GM21717 (cell line): Measurements from ENCODE around the gene FRMD6.
A peak's percentile ranks its signal among the peaks of the same experiment; 100 is the strongest.
"Not testable (repeated sequence)": the region's sequence is repeated elsewhere in the genome, so short reads cannot be mapped to it uniquely, and the experiment has no call there.

Source experiments
- ATAC-seq: cut with Tn5 transposase; IDR thresholded peaks from one replicate; pipeline ENCODE4 v1.9.1; 2021; ENCODE audit warnings: mild to moderate bottlenecking, moderate library complexity; ENCODE audit not compliant: unreplicated experiment

FRMD6 gene

DNA sequence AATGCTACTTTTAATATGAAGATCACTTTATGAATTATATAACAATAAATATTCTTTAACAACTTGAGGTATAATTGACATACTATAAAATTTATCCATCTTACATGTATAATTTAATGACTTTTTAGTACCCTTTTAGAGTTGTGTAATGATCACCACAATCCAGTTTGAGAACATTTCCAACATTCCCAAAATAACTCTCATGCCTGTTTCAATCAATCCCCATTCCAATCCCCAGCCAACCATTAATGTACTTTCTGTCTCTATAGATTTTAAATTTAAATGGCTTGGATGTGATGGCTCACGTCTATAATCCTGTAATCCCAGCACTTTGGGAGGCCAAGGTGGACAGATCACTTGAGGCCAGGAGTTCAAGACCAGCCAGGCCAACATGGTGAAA, 23.5 kb upstream of the FRMD6 start:
- no peak for ATAC-seq

DNA sequence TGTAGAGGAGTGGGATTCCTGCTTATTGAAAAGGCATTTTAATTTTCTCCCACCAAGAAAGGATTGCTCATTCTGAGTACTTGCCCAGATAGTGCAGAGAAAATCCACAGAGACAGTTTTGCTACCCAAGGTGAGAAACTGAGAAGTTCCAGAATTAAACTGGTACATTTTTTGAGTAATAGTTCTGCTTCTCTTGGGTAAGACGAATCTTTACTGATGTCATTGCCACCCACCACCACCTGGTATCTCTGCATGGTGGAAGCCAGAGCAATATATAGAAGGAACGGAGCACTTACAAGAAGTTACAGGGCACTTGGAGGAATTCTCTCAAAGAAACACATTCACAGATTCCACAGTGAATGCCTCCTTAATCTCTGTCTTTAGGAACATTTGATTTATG, 20.7 kb upstream of the FRMD6 start:
- no peak for ATAC-seq

DNA sequence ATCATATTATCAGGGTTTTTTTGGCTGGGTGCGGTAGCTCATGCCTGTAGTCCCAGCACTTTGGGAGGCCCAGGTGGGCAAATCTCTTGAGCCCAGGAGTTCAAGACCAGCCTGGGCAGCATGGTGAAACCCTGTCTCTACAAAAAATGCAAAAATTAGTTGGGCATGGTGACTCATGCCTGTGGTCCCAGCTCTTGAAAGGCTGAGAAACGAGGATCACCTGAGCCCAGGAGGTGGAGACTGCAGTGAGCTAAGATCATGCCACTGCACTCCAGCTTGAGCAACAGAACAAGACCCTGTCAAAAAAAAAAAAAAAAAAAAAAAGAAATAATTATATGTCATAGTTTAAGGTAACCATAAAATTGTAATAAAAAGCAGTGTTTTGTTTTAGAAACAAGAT, 18.4 kb upstream of the FRMD6 start:
- not testable (repeated sequence) for ATAC-seq

DNA sequence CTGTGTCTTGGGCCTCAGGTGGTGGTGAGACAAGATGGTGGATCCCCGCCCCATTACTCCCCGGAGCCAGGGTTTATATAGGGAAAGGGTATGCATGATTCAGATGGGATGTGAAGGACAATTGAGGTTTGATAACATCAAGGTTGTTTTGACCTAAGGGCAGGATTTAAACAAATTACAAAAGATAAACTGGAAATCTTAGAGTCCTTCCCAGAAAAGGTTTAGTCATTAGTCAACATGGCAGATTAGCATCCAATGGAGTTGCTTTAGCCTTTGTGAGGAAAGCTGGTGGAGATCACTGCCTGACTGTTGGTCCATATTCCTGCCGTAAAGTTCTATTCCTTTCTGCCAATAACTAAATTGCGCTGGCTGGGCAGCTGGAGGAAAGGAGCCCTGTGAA, 15.6 kb upstream of the FRMD6 start:
- ATAC-seq: no peak

DNA sequence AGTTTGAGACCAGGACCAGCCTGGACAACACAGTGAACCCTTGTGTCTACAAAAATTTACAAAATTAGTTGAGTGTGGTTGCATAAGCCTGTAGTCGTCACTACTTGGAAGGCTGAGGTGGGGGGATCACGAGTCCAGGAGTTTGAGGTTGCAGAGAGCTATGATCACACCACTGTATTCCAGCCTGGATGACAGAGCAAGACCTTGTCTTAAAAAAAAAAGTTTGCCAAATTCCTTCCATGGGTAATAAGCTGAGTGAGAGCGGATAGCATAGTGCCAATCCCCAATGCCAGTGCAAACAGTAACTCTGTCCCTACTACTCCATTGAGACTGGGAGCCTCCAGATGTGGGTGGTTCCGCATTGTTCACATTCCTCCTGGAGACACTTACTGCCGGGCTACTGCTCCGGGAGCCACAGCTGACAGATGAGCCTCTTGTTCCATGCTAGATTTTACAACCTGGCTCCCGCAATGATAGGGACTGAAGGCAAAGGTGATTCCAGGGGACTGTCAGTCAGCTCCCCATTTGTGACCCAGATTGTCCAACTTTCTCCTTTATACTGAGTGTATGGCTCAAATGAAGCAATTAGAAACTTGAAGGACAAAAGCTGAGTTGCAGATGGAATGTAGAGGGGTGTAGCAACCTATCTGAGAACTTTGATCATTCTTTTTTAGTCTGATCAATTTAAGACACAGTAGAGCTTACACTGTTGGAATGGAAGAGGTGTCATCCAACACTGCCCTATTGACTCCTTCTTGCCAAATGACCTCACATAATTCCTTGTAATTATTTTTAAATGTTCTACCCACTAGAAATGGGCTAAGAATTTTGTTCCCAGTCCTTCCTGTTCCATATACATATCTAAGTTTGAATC, 13.4 kb upstream of the FRMD6 start:
- no peak for ATAC-seq

DNA sequence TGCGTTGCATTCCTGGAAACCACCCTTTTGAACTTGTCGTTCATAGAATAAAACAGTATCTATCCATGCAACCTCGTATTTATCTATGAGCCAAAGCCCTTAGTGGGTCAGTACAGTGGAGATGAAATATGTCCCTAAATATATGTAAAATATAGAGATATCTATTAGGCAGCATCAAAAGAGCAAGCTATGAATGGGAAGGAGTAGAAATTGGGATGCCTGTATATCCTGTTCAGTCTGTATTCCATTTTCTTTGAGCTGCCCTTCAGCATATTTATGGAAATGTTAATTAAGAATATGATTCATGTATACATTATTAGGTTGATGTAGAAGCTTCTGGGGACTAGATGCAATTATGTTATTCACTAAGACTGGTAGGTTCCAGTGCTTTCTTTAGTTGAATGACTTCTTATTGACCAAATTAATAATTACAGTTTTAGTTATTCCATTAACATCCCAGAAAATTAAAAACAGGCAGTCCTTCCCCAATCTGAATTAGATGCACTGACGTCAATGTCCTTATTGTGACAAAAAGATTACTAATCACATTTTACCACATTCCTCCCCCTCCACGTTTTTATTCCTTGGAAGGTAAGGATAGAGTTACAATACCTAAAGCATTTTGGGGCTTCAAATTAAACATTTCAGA, 11.9 kb upstream of the FRMD6 start:
- ATAC-seq: no peak

DNA sequence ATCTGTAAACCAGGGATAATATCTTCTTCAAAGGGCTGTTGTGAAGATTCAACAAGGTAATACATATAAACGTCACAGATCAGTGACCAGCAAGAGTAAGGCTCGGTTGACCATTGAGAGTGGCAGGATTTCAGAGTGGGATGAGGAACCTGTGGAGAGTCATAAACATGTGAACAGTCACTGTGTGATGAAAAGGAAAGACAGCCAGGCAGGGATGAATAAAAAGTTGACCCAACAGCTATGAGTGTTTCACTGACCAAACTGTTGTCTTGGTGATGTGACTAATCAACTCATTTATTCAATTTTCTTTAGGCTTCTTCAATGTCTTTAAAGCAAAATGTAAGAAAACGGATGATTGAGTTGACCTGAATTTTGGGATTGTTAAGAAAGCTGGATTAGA, 8.6 kb upstream of the FRMD6 start:
- ATAC-seq: no peak

DNA sequence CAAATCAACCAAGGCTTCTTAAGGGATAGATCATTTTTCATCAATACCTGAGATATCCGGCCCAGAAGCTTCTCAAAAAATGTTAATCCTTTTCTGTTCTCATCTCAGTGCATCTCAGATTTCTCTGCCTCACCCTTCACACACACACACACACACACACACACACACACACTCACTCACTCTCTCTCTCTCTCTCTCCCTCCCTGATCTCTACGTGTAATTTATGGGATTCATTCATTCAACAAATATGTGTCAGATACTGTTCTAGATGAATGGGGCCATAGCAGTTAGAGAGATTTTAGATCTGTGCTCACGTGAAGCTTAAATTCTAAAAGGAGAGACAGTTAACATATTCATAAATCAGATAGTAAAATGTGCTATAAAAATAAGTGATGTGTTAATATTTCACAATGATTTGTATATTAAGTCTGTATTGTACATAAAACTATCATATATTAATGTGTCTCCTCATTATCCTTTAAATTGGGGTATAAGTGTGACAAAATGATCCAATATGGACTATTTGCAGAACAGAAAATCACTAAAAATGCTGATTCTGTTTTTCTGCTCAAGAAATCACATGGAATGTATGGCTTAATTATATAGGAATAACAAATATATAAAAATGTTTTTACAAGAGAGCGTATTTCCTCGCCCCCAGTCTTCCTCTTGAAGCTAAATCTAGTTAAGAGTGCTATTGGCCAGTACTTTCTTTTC, 7.3 kb upstream of the FRMD6 start:
- ATAC-seq: no peak

DNA sequence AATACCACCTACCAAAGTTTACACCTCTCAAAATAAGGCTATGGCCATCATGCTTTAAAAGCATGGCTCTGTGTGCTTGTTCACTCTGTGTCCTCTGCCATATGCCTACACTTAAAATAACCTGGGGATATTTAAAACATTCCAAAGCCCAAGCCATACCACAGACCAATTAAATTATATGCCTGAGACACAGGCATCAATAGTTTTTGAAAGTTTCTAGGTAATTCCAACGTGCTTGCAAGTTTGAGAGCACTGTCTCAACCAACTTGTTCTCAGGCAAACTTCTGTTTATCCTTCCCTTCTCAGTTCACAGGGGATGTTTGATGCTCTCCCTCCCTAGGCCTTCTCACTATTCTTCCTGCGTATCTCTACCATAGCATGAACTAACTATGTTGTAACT, 3.4 kb upstream of the FRMD6 start:
- ATAC-seq: no peak

DNA sequence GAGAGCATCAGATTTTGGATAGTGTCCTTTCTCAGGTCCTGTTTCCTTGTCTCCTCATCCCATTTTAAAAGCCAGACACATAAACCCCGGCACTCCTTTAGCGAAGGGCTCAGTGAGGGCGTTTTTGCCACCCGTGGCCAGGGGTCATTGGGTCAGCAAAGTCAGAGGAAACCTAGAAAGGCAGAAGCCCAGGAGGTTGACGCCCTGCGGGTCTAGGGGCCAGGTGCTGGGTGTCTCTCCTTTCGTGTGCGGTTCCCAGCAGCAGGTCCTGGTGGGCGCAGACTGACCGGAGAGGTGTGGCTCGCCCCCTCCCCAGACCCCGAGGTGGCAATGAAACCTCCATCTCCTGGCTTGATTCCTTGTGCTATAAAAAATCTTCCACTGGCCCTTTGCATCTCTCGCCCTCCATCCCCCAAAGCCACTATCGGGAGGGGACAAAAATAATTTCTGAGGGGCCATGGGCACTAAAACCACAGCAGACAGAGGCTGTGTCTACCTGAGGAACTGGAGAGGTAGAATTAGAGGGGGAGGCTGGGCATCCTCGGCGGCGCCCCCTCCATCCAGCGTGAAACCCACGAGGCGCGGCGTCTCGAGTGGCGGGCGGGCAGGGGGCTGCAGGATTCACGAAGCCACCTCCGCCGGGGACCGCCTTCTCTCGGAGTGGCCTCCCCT, 858 bp upstream of the FRMD6 start:
- ATAC-seq: no peak

DNA sequence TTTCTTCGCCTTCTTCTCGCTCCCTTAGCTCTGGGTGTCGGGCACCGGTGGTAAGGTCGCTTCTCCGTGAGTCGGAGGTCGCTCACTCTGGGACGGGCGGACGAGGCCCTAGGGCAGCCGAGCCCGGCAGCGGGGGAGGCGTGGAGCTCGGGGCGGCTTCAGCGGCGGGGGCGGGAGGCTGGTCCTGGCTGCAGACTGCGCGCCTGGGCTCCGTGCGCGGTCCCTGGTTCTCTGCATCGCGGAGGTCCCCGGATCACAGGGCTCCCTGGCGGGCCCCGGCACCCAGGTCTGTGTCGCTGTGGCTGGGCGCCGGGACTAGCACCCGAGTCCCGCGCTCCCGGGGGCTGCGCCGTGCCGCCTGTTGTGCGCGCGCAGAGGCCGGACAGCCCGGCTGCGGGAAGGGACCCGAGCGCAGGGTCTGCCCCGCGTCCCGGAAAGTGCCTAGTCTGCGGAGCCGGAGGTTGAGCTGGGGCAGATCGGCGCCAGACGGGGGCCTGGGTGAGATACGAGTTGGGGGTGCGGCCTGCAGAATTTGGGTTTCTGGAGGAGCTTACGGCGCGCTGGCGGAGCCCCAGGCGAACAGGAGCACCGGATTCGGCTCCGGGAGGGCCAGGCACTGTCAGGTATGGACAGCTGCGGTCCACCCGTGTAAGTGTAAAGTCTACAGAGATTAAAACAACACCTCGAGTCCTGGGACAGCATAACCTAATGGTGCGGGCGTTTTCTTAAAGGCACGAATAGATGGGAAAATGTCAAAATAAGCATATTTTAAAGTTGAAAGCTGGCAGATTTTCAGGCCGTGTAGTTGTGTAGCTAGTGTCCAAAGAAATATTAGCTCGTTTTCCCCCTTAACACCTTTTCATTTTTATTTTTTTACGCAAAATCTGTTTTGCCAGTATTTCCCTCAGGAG, 713 bp downstream of the FRMD6 start:
- peak; percentile 45 for ATAC-seq

DNA sequence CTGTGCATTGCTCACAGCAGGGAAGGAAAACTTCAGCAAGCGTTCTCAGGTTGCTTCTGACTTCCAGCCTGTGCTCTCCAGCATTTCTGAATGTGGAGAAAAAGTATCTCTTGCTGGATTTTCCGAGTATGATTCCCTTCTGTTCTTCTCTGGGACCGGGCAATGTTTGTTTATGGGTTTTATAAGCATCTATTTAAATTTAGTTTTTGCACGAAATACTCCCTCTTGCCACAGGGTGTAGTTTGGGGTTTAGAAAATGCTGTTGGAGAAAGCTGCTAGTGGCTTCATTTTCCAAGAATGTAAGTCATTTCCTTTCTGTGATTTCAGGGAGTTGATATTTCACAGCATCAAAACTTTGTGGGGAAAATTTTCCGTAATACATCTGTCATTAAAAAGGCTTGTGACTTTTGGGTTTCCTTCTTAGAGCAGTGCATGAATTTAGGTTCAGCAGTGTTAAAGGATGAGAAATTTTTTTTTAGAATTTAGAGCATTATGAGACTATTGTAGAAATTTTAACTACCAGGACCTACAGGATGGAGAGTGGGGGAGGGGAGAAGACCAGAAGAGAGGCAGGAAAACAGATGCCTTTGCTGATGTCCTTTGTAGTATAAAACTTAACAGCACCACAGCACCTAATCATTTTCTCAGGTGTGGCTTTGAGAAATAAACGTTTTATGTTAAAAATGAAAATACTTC, 1.5 kb downstream of the FRMD6 start:
- ATAC-seq: no peak

DNA sequence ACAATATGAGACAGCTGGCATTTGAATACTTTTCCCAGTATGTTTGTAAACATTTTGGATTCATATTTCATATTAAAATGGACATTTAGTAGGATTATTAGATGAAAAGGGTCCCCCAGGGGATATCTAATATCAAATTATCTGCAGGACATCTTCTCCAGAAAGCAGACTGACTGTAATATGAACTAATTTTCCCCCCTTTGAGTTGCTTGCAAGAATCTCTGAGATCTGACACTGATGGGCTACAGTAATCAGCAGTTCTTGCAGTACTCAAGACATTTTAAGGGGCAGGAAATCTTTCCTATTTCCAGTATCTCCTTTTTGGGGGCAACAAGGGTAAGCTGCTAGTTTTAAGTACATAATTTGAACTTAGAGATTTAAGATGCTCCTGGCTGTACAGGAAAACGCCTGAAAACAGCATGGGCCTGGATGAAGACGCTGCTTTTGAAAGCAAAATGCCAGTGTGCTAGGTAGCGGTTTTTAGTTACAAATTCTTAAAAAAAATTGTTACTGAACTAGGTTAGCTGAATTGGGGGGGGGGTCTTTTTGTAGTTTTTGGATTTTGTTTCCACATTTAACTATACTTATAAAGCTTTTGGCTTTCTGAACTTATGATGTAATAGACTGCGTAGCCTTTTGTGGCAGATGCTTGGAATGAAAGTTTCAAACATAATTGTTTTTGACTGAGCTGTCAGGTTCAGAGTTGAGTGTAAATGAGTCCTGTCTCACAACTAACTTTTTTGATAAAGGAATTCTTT, 2.2 kb downstream of the FRMD6 start:
- no peak for ATAC-seq

DNA sequence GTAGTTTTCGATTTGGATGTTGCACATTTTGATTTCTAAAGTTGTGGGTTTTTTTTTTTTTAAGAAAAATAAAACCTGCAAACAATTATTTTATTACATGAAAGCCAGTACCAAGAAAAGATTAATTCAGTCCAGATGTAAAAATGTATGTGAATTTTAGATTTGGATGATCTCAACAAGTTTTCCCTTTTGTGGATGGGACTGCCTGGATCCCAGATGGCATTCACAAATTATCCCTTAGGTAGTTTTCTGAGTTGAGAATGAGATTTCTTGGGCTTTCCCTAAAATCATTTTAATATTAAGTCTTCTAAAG, 2.8 kb downstream of the FRMD6 start:
- no peak for ATAC-seq

DNA sequence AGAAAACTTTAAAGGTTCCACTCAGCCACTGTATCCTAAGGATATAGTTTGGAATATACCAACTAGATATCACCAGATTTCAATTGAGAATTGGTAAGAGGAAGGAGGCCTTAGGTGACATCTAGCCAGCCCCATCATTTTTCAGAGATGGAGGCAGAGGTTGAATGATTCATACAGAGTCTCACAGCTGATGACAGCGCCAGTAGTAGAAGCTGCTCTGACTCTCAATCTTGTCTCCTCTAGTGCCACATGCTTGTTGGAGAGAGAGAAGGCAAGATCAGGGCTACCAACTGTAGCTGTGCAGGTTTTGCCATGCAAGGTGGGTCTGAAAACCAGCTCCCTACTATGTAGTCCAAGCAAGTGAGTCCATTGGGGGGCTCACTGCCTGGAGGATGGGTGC, 6.1 kb downstream of the FRMD6 start:
- no peak for ATAC-seq

DNA sequence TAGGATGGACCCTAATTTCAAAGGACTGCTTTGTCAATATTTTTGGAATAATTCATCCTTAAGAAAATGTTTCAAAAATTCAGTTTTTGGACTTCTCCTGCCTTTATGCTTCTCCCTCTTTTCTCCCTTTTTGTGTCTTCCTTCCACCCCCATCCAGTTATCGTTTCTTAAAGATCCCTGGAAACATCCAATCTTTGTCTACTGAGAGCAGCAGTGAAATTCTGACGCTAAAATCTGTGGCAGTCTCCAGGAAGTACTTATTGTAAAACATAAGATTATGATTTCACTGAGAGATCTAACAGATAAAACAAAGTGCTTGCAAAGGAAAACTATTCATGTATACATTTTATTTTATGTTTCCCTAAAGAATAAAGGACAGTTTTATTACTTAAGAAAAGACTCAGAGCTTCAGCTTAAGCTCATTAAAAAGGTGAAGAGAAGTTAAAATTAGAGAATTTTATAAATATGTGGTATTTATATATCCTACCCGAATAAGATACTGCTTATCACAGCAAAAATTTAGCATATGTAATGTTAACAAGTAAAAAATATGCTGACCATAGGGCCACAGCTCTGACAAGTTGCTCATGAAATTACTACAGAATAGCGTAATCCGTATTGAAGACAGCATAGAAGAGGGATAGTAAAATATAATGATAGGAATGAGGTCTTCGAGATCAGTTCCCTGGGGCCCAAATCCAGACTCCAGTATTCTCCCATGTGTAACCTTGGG, 6.9 kb downstream of the FRMD6 start:
- ATAC-seq: no peak

DNA sequence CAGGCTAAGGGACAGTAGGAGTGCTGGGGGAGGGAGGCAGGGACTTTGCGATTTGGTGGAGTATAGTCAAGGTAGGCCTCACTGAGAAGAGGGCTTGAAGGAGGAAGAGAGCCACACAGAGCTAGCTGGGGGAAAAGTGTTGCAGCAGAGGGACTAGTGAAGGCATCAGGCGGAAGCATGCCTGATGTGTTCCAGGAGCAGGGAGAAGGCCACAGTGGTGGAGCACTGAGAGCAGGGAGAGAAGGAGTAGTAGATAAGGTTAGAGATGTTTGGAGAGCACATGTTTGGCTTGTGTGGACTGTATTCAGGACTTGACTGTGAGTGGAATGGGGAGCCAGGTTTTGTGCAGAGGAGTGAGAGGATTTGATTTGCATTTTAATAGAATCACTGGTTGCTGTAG, 9.0 kb downstream of the FRMD6 start:
- ATAC-seq: no peak

DNA sequence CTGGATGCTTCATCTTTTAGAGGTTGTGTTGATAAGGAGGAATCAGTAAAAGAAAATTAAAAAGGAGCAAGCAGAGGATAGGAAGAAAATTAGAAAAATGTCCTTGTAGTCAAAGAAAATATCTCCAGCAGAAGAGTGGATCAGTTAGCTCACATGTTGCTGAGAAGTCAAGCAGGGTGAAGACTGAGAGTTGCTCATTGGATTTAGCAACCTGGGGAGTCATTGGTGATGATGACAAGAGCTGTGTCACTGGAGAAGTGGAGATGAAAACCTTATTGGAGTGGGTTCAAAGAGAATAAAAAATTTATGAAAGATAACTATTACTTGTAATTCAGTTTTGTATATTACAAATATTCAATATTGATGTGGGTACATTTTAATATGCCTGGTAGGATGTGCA, 9.8 kb downstream of the FRMD6 start:
- no peak for ATAC-seq
